ENCODE data around the gene SLIT3.

The SLIT3 gene

DNA sequence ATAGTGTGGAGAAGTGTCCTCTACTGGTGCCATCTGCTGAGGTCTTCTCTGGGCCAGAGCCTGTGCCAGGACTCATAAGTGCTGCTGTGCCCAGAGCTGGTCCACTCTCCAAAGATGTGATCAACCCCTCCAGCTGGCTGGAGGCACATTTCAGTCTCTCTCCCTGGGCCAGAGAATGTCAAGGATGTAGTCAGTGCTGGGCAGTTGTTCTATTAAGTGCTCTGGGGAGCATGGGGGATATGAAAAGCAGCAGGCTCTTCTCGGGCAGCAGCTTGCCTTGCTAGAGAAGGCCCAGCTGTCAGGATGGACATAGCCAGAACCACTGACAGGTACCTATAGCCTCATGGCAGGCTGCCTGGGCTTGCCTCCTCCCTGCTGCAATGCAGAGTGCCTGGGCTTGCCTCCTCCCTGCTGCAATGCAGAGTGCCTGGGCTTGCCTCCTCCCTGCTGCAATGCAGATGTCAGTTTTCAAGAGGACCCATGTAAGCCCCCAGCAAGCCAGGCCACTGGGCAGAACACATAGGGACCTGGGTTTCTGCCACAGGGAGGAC is 564.6 kb downstream of the SLIT3 start:
- no peak for DNase-seq (ENCODE audit: low read depth)

DNA sequence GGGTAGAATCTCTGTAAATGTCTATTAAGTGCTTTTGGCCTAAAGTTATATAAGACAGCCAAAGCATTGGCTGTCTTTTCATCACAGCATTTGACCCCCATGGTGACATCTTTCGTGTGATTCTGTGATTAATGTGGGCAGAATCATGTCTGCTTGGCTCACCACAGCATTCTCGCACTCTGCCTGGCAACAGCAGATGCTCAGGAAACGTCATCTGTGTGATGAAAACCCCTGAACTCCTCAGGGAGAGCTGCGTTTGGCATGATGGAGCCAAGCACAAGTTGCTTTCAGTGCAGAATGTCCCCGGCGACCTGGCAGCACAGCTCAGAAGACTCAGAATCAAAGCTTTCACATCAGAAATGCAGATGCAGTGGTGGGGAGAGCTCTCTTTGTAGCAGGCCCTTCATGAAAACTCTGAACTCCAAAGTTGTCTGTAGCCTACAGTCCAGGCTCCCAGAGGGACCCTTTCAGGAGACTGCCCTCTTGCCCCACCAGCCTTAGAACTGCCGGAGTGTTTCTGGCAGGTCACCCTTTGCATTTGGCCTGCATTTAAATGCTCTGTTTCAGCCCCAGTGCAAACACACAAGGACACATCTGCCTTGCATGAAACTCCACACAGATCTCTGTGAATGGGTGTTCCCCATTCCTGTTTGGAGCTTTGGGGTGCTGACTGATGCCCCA is 566.2 kb downstream of the SLIT3 start:
- DNase-seq (ENCODE audit: low read depth) = no peak

DNA sequence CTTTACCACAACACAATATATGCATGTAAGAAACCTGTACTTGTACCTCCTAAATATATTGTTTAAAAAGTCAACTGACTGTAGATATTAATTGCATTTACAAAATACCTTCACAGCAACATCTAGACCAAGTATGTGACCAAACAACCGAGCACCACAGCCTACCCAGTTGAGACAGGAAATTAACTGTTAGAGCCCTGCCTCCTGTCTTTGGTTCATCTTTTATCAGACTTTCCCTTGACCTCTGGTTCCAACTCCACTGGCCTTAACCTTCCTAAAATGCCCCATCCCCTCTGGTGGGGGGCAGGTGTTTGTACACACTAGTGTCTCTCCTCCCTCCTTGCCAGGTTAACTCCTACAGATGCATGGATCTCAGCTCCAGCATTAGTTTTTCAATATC is 566.8 kb downstream of the SLIT3 start:
- no peak for DNase-seq (ENCODE audit: low read depth)

DNA sequence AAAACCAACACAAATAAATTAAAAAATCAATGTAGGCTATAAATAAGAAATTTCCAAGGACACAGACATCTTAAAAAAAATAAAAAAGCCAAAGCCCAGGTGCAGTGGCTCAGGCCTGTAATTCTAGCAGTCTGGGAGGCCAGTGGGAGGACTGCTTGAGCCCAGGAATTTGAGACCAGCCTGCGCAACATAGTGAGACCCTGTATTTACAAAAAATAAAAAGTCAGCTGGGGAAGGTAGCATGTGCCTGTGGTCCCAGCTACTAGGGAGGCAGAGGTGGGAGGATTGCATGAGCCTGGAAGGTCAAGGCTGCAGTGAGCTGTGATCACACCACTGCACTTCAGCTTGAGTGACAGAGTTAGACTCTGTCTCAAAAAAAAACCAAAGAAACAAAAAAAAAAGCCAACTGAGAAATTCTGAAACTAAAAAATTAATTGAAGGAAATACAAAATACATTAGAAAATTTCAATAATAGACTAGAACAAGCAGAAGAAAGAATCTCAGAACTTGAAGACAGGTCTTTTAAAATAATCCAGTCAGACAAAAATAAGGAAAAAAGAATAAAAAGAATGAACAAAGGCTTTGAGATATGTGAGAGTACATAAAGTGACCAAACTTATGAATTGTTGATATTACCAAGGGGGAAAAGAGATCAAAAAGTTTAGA is 572.3 kb downstream of the SLIT3 start:
- no peak for DNase-seq (ENCODE audit: low read depth)

DNA sequence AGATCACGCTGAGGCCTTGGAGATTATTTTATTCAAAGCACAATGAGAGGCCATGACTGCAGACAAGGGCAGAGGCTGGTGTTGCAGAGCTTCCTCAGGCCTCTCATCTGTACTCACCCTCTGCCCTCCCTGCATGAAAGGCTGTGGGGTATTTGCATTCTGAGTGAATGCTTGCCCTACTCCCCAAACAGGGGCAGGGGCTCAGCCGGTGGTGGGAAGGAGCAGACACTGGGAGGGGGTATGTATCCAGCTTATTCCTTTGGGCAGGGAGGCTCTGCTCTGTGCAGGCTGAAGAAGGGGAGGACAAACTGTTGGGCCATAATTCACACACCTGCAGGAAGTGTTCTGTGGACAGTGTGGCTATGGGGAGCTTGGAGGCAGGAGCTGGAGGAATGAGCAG is 573.4 kb downstream of the SLIT3 start:
- no peak for DNase-seq (ENCODE audit: low read depth)

DNA sequence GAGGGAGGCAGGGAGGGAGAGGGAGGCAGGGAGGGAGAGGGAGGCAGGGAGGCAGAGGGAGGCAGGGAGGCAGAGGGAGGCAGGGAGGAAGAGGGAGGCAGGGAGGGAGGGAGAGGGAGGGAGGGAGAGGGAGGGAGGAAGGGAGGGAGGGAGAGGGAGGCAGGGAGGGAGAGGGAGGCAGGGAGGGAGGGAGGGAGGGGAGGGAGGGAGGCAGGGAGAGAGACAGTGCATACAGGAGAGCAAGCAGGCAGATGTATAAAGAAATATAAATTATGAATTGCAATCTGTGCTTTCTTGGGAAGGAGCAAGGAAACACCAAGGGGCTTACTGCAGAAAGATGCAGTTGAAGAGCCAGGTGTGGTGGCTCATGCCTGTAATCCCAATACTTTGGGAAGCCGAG is 574.6 kb downstream of the SLIT3 start:
- no peak for DNase-seq (ENCODE audit: low read depth)

DNA sequence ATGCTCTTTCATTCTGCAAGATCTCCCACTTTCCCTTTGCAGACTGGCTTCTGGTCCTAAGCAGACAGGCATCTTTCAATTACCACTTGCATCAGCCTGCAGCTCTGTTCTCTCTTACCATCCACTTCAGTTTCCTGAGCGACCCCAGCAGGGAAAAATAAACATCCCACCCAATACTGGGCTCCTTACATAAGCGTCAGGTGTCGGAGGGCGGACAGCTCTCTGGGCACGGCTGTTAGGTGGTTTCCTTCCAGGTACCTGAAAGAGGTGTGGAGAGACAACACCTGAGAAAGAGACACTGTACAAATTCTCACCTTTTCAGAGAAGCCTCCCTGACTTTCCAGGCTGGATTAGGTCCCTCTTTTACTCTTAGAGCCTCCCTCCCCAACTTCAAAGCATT is 576.7 kb downstream of the SLIT3 start:
- DNase-seq (ENCODE audit: low read depth) = no peak

DNA sequence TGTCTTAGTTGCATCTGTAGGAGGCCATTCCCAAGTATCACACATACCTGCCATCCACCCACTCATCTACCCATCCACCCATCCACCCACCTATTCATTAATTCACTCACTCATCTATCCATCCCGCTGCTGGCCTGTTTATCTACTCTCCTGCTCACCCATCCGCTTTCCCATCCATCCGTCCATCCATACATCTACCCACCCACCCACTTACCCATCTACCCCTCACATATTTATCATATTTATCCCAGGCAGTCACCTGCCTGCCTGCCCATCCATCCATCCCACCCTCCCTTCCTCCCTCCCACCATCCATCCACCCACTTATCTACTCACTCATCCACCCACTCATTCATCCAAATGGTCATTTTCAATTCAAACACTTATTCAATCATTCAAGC is 577.9 kb downstream of the SLIT3 start:
- DNase-seq (ENCODE audit: low read depth) = no peak

DNA sequence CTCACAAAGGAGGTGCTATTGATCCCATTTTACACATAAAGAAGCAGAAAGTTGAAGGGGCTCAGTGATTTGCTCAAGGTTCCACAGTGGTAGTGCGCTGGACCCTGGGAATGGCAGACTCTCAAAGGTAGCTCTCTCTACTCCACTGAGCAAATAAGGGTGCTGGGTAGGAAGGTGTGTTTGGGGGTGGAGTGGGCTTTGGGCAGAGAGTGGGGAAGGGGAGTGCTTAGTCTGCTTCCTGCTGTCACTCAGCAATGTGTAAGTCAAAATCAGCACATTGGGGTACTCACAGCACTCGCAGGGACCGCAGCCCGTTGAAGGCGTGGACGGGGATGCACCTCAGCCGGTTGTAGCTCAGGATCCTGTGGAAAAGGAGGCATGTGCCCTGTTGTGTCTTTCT is 579.0 kb downstream of the SLIT3 start:
- no peak for DNase-seq (ENCODE audit: low read depth)

DNA sequence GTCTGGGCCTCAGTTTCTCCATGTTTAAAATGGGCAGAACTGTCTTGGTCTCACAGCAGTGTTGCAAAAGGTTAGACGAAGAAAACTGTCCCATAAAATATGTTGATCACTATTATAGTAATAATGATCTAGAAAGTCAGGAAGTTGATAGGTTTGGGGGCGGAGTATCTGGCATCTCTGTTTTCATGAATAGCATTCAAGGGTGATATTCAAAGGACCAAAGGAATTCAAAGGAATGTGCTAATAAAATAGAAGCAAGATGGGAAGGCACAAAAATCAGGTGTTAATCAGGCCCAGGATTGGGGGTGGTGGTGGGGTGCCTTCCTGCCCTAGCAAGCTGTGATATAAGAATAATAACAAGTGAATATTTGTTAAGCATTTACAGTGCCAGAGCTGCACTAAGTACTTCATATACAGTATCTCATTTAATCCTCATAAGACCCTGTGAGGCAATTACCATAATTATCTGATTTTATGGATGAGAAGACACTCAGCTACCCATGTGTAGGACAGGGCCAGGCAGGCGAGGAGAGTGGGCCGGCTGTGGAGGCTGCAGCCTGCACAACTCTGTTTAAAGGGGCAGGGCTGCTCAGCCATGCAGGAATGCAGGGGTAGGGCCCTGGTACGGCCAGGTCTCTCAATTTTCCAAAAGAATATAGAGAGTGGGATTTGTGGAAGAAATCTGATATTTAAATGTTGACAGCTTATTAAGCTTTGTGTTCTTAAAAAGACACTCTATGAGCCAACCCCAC is 579.8 kb downstream of the SLIT3 start:
- no peak for DNase-seq (ENCODE audit: low read depth)

DNA sequence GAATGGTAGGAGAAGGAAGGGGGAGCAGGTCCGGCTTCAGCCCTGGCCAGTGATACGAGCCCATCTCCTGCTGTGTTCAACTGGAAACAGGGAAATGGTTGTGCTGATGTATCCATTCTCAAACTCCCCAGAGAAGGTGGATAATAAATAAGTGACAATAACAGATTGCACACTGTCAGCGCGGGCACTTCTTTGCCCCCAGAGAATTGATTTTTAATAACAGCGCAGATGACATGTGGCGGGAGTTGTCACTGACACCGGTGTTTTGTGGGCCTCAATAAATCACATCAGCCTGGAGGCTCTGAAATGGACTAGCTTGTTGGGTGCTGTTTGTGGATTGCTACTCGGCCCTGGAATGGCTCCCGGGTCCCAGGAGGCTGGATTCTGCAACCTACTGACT is 580.4 kb downstream of the SLIT3 start:
- no peak for DNase-seq (ENCODE audit: low read depth)

DNA sequence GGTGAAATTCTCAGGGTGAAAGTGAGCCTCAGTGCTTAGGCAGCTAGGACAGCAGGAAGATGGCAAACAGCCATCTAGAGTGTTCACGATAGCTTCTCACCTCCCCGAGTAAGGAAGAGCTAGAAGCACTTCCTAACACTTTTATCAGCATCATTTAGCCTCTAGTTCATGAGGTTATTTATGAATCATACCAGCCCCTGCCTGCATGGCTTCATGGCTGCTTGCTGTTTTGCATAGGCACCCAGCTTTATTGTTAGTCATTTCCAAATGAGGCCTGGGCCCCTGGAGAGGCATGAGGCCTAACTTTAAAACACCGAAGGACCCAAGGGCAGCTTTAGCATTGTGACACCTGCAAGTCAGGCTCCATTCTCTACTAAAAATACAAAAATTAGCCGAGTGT is 586.9 kb downstream of the SLIT3 start:
- no peak for DNase-seq (ENCODE audit: low read depth)

DNA sequence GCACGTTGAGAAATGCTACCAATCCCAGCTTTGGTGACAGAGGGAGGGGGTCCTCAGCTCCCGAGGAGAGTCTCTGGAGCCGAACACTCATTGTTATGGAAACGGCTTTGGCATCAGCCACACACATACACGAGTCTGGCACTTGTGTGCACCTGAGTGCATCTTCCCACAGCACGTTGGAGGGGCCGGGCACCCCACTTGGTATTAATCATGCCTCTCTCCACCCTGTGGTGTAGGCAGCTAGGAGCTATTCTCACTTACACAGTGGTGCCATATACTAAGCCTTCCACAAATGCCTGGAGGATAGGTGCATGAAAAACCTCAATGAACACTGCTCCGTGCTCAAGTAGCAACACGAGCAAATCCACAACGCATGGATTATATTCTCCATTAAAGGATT is 587.9 kb downstream of the SLIT3 start:
- no peak for DNase-seq (ENCODE audit: low read depth)

DNA sequence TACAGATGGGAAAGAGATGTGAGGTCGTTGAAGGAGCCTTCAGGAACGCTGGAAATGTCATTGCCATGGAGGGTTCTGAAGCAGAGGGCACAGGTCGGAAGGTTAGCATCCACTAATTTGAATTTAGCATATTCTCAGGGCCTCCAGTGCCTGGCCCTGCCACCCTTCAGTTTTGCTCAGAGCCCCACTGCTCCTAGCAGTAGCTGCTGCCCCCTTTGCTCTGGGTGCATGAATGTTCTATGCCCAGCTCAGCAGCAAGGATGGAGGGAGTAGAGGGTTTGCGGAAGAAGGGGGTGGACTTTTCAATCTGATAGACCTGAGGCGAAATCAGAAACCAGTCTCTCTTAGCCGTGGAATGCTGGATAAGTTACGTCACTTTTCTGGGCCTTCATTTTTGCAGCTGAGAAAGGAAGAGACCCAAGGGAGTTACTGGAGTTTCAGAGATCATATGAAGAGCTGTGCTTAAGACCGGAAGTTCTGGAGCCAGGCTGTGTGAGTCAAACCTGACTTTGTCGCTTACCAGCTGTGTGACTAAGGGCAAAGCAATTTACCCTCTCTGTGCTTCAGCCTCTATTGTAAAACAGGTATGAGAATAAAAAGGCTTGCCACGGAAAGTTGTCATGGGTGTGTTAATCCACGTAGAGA is 588.5 kb downstream of the SLIT3 start:
- no peak for DNase-seq (ENCODE audit: low read depth)

DNA sequence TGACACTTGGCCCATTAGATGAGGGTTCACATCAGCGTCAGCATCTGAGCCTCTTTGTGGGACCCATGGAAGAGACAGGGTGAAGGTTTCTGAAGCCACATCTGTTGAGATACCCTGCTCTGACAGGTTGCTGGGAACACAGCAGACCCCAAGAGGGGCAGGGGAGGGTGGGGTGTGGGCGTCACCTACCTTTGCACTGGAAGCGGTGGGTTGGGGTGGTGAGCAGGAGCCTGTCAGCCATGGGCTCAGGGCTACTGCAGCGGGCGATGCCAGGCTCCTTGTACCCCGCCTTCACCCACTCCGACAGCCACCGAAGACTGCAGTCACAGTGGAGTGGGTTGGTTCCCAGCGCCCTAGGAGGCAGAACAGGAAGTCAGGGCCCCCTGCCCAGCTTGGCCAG is 590.2 kb downstream of the SLIT3 start:
- DNase-seq (ENCODE audit: low read depth) = no peak

DNA sequence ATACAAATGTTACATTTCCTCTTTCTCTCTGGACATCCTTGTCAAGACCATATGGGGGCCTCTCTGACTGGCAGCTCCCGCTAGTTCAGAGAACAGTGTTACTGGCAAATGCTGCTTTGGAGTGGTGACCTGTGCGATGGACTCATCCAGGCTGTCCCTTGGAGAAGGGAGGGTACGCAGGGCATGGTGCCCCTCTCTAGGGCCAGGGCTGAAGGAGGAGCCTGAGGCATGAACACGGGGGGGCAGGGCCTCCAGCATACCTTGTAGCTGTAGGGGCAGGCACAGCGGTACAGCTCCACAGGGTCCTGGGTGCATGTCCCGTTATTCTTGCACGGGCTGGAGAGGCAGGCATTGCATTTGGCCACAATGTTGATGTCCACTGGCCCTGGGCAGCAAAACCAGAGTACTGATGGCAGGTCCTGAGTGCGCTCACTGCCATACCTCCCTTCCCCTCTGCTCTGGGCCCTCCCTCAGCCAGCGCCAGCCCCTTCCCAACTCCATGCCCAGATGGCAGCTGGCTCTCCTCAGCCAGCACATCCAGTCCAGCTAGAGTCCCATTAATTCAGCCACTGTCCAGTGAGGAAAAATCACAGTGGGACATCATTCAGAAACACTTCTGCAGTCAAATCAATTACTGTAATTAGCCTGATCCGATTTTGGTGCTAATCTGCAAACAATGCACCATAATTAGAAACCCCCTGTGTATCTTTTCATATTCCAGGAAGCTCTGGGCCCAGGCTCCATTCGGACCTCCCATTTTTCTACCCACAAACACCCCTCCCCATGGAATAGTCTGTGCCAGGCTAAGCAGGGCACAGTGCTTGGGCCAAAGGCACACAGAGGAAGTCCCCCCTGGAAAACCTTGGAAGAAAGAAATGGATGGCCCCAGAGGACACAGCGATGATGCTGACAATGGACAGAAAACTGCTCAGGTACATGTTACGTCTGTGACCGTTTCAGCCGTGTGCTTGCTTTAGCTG is 592.9 kb downstream of the SLIT3 start:
- DNase-seq (ENCODE audit: low read depth) = no peak

DNA sequence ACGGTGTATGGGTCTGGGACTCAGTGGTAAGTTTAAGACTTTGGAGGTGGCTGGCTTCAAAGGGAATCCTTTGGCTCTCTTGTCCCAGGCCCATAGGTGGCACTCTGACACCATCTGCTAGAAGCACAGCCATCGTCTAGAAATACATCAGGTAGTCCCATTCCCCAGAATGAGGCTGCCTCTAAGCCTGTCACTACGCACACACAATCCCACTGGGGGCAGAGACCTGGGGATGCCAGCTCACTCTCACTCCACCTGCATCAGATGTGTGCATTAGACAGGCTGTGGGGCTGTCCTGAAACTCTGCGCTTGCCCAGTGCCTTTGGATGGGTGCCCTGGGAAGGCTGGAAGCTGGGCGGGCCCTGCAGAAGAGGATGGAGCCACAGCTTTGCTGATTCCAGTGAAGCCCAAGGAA is 594.3 kb downstream of the SLIT3 start:
- DNase-seq (ENCODE audit: low read depth) = no peak

DNA sequence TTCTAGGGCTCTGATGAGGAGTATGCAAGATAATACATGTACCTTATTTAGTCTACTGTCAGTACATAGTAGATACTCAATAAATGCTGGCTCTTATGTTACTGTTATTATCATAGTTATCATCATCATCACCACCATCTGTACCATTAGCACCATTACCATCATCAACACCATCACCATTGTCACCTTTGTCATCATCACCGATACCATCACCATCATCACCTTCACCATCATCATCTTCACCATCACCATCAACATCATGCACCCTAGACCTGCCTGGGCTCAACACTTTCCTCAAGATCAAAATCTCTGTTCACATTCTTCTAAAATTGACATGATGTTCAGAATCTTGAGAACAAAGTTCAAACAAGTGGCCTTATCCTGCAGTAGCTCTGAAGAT is 595.6 kb downstream of the SLIT3 start:
- no peak for DNase-seq (ENCODE audit: low read depth)

DNA sequence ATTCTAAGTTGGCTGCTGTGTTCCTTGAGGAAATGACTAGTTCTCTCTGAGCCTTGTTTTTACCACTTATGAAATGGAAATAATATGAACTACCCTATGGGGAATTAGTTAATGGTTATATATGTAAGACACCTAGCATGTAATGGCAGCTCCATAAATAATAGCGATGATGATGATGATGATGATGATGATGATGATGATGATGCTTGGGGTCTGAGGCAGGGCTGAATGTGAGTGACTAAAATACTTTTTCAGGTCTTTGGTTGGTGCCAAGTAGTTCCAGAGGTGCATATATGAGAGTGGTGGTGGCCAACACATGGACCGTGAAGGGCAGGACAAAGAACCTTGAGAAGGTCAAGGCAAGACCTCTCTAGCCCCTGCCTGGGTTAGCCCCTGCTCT is 598.4 kb downstream of the SLIT3 start:
- DNase-seq (ENCODE audit: low read depth) = no peak

DNA sequence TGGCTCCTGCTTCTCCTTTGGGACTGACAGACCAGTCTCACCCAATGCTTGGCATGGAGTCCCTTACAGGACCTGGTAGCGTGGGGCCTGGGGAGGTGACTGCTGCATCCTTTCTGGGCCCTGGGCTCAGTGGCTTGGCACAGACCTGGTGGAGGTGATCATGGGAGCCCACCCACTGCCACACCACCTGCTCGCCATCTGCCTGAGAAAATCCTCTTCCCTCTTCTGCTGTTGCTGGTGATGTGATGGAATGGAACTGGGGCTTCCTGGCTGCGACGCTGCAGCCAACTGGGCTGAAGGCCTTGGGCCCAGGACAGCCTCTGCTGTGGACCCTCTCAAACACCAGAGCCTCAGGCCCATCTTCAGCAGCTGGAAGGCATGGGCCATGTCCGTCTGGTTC is 599.3 kb downstream of the SLIT3 start:
- DNase-seq (ENCODE audit: low read depth) = no peak

DNA sequence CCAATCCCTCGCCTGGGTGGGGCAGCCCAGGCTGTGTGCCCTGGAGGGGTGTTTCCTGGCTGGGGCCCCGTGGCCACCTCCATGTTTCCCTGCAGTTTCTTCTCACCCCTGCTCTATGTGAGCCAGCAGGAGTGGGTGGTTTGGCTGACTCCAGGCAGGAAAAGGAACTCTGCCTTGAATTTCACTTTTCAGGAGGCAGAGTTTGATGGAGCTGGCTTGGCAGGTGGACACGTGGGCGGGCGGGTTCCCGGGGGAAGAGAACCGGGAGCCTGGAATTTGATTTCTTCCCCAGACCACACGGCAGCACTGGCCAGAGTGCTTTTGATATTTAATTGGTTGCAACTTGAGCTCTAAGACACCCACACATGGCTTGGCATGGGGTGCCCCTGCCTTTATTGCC is 601.9 kb downstream of the SLIT3 start:
- no peak for DNase-seq (ENCODE audit: low read depth)
